Measurements from ENCODE around the gene COL23A1.

DNA sequence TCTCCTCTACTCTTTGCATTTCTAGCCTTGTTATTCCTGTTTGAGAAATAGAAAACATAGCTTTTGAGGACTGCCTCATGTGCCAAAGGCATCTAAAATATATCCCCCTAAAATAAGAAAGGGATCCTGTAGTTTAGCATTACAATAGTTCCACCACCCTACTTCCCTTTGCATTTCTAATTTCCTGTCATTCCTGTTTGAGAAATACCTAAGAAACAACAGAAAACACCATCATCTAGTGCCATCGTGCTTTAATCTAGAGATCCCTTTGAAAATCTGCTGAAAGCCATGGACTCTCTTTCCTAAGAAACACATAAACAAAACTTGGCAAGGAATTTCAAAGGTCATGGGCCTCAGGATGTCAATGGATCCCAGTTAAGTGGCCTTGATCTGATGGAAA lies 29.2 kb upstream of the COL23A1 start:
- TF ChIP-seq EZH2 (IDR thresholded peaks at IDR 0.05; ENCODE audit: low read length, unreplicated experiment) (no peak), EZH2phosphoT487 (IDR thresholded peaks at IDR 0.05; ENCODE audit: borderline replicate concordance, low read length) (no peak)
- TF ChIP-seq, protein P1, sequence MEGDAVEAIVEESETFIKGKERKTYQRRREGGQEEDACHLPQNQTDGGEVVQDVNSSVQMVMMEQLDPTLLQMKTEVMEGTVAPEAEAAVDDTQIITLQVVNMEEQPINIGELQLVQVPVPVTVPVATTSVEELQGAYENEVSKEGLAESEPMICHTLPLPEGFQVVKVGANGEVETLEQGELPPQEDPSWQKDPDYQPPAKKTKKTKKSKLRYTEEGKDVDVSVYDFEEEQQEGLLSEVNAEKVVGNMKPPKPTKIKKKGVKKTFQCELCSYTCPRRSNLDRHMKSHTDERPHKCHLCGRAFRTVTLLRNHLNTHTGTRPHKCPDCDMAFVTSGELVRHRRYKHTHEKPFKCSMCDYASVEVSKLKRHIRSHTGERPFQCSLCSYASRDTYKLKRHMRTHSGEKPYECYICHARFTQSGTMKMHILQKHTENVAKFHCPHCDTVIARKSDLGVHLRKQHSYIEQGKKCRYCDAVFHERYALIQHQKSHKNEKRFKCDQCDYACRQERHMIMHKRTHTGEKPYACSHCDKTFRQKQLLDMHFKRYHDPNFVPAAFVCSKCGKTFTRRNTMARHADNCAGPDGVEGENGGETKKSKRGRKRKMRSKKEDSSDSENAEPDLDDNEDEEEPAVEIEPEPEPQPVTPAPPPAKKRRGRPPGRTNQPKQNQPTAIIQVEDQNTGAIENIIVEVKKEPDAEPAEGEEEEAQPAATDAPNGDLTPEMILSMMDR (conservative IDR thresholded peaks at IDR 0.05; ENCODE audit: low read depth, low read length), result no peak

Measured in PC-3 (cell line).